AG04450 (cell line): ENCODE measurements around the gene COL9A1. TPM values are rescaled to one million over a fixed set of nuclear protein-coding genes. Genes with fewer than 3 reads are reported as not detected.
"Not testable (repeated sequence)": the region's sequence is repeated elsewhere in the genome, so short reads cannot be mapped to it uniquely, and the experiment has no call there.

Experiments
- CTCF ChIA-PET: fragments of 300-600, 350-600 bp; formaldehyde crosslinking; extraction: SDS; loops from one replicate; lab custom pipeline; 2022; ENCODE audit warnings: antibody characterized with exemption, inconsistent platforms; lab: Charles Lee
- POLR2A ChIA-PET: fragments of 350-600 bp; formaldehyde crosslinking; extraction: SDS; loops from one replicate; lab custom pipeline; 2021; ENCODE audit warnings: antibody characterized with exemption, inconsistent platforms; lab: Yijun Ruan, JAX
- DNase-seq: peaks from one replicate; pipeline ENCODE4 v3.0.0-alpha.2; 2011; ENCODE audit warnings: low read depth, low spot score
- H3K27ac ChIP-seq: one replicate; pipeline ENCODE4 v1.5.1; 2012; ENCODE audit warnings: low read depth, low read length, control low read depth
- H3K27me3 ChIP-seq: one replicate; pipeline ENCODE4 v1.6.0; 2012; ENCODE audit warnings: low read length; ENCODE audit not compliant: control insufficient read depth, insufficient read depth
- H3K4me3 ChIP-seq: 2 replicates; pipeline ENCODE4 v1.5.1; 2011; ENCODE audit warnings: mild to moderate bottlenecking, low read depth, low read length, control low read depth
- H3K9me3 ChIP-seq: 2 replicates; pipeline ENCODE4 v1.5.1; 2012; ENCODE audit warnings: low read length; ENCODE audit not compliant: control insufficient read depth, insufficient read depth
- polyA minus RNA-seq: library from RNA; depleted of rRNA, polyadenylated mRNA; stranded (reverse); fragments of >200 nt; gene quantifications from 2 replicates; pipeline ENCODE4 v1.2.3, GENCODE V29; 2011; rRNA and poly(A)+ RNA removed
- polyA plus RNA-seq: library from polyadenylated mRNA; depleted of rRNA; stranded (reverse); fragments of >200 nt; gene quantifications from 2 replicates; pipeline ENCODE4 v1.2.3, GENCODE V29; 2011; rRNA removed
- TF ChIP-seq, protein P1 (sequence below): IDR thresholded peaks from 2 replicates; pipeline ENCODE4 v1.5.1; 2011; ENCODE audit warnings: low read depth, low read length, control low read depth, inconsistent platforms

Gene COL9A1
- polyA plus RNA-seq, result not detected in 2 replicates
- not detected in 2 replicates for polyA minus RNA-seq

DNA sequence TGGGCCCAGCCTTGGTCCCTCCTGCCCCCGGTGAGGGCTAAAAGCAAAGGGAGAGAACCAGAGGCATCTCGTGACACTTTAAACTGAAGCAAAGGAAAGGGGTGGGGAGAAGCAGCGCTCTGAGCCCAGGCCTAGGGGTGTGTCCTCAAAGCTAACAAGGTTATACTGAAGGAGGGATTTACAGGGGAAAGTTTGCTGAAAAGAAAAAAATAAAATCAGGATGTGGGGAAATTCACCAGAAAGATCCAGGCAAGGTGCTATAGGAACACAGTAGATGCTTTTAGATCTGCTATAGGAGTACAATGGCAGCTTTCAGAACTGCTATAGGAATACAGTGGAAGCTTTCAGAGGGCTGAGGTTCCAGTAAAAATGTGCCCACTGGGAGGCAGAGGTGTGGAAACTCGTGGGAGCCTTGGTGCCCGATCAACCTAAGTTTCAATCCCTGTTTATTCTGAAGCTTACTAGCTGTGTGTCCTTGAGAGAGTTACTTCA lies at the start of gene COL9A1:
Gene COL9A1 (minus strand): TSS at position 51 of the 492 bp plus-strand sequence. CDS start 160 bp downstream, outside the sequence.
- TF ChIP-seq, protein P1, sequence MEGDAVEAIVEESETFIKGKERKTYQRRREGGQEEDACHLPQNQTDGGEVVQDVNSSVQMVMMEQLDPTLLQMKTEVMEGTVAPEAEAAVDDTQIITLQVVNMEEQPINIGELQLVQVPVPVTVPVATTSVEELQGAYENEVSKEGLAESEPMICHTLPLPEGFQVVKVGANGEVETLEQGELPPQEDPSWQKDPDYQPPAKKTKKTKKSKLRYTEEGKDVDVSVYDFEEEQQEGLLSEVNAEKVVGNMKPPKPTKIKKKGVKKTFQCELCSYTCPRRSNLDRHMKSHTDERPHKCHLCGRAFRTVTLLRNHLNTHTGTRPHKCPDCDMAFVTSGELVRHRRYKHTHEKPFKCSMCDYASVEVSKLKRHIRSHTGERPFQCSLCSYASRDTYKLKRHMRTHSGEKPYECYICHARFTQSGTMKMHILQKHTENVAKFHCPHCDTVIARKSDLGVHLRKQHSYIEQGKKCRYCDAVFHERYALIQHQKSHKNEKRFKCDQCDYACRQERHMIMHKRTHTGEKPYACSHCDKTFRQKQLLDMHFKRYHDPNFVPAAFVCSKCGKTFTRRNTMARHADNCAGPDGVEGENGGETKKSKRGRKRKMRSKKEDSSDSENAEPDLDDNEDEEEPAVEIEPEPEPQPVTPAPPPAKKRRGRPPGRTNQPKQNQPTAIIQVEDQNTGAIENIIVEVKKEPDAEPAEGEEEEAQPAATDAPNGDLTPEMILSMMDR, result no peak
- no peak for DNase-seq
- POLR2A ChIA-PET, result no interaction called here
- no peak within 1 kb of the TSS for H3K27ac ChIP-seq
- CTCF ChIA-PET, result interaction anchor here (0.7 to 1.5 kb wide), 3 partner anchors 66 to 713 kb away, joined by 3 to 5 read pairs (median 3); no protein-coding TSS in a partner anchor
- H3K9me3 ChIP-seq, result no peaks in the 10 kb centered on the region
- H3K27me3 ChIP-seq, result peaks cover 8% of the 10 kb centered on the region
- no peak within 1 kb of the TSS for H3K4me3 ChIP-seq

DNA sequence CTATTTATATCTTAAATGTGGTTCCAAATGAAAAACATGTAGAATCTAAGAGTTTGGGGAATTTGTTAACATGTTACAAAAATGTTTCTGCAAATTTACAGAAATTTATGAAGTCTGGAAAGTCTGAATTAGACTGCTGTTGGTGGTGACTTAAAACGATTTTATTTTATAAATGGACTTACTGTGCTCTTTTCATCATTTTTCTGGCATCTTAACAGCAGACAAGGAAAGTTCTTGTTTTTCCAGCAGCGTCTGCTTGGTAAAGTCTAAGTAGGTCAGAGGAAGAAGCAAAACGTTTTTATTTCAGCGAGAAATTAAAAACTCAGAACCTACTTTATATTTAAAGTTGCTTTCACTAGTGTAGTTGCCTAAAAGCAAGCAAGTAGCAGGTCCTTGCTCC lies 48.6 kb upstream of the COL9A1 start:
- peaks cover 2% of the 10 kb centered on the region for H3K27me3 ChIP-seq
- TF ChIP-seq, protein P1, result no peak
- ChIA-PET CTCF (interaction anchor here (0.9 to 1.0 kb wide), 2 partner anchors 18 to 19 kb away, joined by 5 to 6 read pairs; no protein-coding TSS in a partner anchor), POLR2A (no interaction called here)
- no peak for DNase-seq
- no peaks in the 10 kb centered on the region; the same call in 1 of the 2 replicates for H3K9me3 ChIP-seq
- H3K27ac ChIP-seq, result no peak overlapping the region
- H3K4me3 ChIP-seq, result no peak overlapping the region

DNA sequence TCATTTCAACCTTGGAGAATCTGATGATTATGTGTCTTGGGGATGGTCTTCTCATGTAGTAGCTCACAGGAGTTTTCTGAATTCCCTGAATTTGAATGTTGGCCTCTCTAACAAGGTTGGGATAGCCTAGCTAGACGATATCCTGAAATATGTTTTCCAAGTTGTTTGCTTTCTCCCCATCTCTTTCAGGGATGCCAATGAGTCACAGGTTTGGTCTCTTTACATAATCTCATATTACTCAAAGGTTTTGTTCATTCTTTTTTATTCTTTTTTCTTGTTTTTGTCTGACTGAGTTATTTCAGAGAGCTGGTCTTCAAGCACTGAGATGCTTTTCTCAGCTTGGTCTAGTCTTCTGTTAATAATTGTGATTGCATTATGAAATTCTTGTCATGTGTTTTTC lies 42.7 kb upstream of the COL9A1 start:
- H3K9me3 ChIP-seq, result no peaks in the 10 kb centered on the region; the same call in 1 of the 2 replicates
- no peak overlapping the region for H3K27ac ChIP-seq
- ChIA-PET CTCF (interaction anchor here (1.1 to 1.4 kb wide), 2 partner anchors 23 to 37 kb away, joined by 3 to 4 read pairs; no protein-coding TSS in a partner anchor), POLR2A (no interaction called here)
- TF ChIP-seq, protein P1, result no peak
- H3K4me3 ChIP-seq, result no peak overlapping the region
- DNase-seq, result no peak
- no peaks in the 10 kb centered on the region for H3K27me3 ChIP-seq

DNA sequence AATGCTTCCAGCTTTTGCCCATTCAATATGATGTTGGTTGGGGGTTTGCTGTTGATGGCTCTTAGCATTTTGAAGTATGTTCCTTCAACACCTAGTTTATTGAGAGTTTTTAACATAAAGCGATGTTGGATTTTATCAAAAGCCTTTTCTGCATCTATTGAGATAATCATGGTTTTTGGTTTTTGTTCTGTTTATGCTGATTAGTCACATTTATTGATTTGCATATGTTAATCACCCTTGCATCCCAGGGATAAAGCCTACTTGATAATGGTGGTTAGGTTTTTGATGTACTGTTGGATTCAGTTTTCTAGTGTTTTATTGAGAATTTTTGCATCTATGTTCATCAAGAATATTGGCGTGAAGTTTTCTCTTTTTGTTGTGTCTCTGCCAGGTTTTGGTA lies 40.4 kb upstream of the COL9A1 start:
- Histone ChIP-seq H3K4me3 (no peak overlapping the region), H3K9me3 (no peaks in the 10 kb centered on the region; the same call in 1 of the 2 replicates), H3K27ac (no peak overlapping the region), H3K27me3 (no peaks in the 10 kb centered on the region)
- CTCF ChIA-PET, result no interaction called here
- POLR2A ChIA-PET, result no interaction called here
- TF ChIP-seq, protein P1, result no peak
- no peak for DNase-seq

DNA sequence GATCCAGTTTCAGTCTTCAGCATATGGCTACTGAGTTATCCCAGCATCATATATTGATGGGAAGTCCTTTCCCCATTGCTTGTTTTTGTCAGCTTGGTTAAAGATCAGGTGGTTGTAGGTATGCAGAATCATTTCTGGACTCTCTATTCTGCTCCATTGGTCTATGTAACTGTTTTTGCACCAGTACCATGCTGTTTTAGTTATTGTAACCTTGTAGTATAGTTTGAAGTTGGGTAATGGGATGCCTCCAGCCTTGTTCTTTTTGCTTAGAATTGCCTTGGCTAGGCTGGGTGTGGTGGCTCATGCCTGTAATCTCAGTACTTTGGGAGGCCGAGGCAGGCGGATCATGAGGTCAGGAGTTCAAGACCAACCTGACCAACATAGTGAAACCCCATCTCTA lies 36.9 kb upstream of the COL9A1 start:
- H3K4me3 ChIP-seq, H3K9me3 ChIP-seq, DNase-seq, CTCF ChIA-PET, H3K27ac ChIP-seq, H3K27me3 ChIP-seq, POLR2A ChIA-PET: not testable (repeated sequence)
